Putamen (tissue), 1 donor: ENCODE measurements around the gene KNDC1.
"Not testable (repeated sequence)": the region's sequence is repeated elsewhere in the genome, so short reads cannot be mapped to it uniquely, and the experiment has no call there.

Experiments
- DNase-seq: peaks from one replicate; pipeline ENCODE4 v3.0.0-alpha.2; 2016; ENCODE audit warnings: low spot score

KNDC1 gene

DNA sequence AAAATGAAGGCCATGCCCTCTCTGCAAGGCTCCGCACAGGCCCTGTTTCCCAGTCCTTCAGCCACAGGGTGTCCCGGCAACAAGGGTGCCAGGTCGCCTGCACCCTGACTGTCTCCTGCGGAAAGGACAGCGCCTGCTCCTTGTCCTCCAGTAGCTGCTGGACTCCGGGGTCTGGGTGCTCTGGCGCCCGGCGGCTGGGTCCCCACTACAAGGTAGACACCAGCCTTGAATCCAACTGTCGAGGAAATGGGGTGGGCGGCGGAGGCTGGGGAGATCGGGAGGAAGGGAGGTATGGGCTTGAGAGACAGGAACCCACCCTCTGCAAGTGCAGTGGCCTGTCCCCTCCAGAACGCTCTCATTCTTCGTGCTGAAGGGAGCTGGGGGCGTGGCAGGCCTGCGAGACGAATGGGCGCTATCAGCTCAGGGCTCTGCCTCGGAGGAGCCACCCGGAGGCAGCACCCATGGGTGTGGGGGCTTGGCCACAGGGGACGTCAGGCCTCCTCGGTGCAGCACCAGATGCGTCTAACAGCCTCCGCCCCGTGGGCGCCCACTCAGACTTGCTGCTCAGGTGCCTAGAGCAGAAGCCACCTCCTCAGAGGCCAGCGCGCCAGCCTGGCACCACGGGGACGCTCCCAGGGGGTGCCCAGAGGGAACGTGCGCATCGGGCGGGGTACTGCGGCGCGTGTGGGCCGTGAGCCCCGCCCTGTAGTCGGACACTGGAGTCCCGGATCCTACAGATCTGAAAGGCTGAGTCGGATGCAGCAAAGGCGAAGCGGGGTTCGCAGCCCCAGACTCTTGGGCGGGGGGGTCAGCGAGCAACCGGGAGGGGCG is 101.1 kb downstream of the KNDC1 start:
- DNase-seq, result peak; percentile 41

DNA sequence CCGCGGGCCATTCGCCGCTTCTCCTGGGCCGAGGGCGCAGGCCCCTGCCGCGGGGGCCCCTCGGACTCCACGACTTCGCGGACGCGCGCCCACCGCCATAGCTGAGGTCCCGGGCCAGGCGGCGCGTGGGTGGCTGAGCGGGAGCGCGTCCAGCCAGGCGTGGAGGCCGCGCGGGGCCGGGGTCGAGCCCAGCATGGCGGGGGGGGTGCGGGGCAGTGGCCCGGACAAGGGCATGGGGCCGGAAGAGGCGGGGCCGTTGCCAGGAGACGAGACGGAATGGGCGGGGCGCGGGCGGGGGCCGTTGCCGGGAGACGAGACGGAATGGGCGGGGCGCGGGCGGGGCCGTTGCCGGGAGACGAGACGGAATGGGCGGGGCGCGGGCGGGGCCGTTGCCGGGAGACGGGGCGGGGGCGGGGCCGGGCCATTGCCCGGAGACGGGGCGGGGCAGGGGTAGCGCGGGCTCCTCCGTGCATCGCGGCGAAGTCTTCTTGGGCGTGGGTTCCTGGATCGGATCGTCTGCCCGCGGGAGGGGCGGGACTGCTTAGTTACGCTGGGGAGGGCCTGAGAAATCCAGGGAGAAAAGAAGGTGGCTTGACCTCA is 101.8 kb downstream of the KNDC1 start:
- DNase-seq, result peak; percentile 74

GRCh38 chr10:133262696-133263095 is 102.7 kb downstream of the KNDC1 start:
- no peak for DNase-seq

DNA sequence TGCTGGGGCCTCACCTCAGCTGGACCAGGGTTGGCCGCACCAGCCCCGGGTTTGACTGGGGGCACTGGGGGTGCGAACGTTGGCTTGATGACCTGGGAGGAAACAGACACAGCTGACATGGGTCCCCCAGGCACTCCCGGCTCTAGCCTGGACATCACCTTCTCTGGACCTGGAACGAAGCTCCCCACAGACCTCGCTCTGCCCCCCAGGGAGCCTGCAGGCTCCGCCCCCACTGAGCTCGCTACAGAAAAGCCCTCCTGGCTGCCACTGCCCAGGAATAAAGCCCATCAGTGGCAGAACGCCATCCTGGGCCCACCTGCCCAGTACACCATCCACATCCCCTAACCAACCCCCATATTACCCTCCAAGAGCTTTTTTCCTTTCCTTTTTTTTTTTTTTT is 103.7 kb downstream of the KNDC1 start:
- DNase-seq, result no peak

DNA sequence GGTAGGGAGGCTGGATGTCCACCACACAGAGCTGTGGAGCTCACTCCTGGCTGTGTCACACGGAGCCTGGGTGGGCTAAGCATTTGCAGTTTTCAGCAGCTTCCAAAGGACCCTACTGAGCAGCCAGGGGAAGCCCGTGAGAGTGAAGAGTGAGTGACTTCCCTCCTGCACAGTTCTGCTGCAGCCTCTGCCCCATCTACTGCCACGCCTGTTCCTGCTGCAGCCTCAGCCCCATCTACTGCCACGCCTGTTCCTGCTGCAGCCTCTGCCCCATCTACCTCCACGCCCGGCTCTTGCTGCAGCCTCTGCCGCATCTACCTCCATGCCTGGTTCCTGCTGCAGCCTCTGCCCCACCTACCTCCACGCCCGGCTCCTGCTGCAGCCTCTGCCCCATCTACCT is 104.4 kb downstream of the KNDC1 start:
- no peak for DNase-seq

GRCh38 chr10:133265052-133265451 is 105.0 kb downstream of the KNDC1 start:
- DNase-seq, result not testable (repeated sequence)

DNA sequence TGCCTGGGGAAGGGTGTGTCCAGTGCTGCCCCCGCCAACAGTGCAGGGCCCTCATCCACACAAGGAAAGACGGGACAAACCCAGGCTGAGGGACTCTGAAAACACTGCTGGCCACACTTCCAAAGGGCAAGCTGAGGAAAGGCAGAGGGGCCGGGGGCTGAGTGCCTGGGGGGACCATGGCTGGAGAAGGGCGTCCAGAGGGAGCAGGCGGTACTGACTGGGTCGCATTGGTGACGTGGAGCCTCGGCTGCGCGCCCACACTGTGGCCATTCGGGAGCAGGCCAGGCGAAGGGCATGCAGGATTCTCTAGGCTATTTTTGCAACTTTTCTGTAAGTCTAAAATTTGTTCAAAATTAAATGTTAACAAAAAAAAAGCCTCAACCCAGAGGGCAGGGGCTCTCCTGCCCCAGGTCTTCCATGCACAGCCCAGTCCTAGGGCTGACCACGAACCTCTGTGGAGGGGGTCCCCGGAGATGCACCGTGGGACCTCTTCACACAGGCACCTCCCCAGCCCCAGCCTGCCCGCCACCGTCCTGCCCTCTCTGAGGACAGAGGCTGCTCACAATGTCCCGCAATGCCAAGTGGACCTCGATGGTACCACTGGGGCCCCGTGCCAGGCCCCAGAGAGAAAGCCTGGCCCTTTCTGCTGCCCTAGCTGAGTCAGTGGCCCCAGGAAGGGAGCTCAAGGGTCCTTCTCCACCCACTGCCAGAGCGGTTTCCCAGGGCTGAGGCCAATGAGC is 106.2 kb downstream of the KNDC1 start:
- DNase-seq, result no peak

DNA sequence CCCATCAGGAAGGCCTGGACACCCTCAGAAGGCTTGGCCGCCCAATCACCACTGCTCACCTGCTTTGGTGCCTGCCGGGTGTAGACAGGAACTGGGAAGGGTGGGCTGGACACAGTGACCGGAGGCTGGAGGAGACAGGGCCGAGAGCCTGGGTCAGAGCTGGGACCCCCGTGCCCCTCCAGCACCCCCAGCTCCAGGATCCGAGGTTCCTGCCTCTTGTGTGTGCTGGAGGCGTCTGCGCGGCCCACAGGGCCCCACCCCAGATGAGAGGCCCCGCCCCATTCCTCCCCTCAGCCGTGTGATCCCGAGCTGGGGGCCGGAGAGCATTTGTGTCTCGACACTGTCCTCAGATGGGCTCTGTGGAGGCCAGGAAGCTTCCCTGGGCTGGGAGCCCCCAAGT is 107.3 kb downstream of the KNDC1 start:
- DNase-seq, result no peak

DNA sequence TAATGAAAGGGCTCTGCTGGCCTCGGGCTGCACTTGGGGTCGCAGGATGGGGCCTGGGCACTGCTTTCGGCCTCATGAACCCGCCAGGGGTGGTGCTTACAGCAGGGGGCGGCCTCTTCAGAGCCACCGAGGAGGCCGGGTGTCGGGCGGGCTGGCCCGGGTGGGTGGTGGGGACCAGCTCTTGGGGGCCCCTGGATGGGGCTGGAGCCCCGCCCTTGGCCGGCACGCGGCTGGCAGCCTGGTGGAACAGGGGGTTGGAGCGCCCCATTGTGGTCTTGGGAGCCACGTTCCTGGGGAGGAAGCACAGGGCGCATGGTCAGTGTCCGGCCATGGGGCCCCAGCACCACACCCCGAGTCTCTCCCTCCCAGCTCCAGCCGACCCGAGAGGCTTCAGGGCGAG is 107.8 kb downstream of the KNDC1 start:
- DNase-seq, result no peak

GRCh38 chr10:133268532-133268931 is 108.5 kb downstream of the KNDC1 start:
- DNase-seq, result no peak

GRCh38 chr10:133269367-133269766 is 109.3 kb downstream of the KNDC1 start:
- DNase-seq, result no peak

GRCh38 chr10:133270204-133270603 is 110.2 kb downstream of the KNDC1 start:
- DNase-seq, result no peak

GRCh38 chr10:133270773-133271297 is 110.8 kb downstream of the KNDC1 start:
- no peak for DNase-seq

- no peak for DNase-seq
Observed at GRCh38 chr10:133271521-133272300, 111.7 kb downstream of the KNDC1 start.

GRCh38 chr10:133272301-133272963 is 112.4 kb downstream of the KNDC1 start:
- no peak for DNase-seq

GRCh38 chr10:133272964-133273420 is 113.0 kb downstream of the KNDC1 start:
- DNase-seq, result no peak

GRCh38 chr10:133273534-133274143 is 113.6 kb downstream of the KNDC1 start:
- no peak for DNase-seq

DNA sequence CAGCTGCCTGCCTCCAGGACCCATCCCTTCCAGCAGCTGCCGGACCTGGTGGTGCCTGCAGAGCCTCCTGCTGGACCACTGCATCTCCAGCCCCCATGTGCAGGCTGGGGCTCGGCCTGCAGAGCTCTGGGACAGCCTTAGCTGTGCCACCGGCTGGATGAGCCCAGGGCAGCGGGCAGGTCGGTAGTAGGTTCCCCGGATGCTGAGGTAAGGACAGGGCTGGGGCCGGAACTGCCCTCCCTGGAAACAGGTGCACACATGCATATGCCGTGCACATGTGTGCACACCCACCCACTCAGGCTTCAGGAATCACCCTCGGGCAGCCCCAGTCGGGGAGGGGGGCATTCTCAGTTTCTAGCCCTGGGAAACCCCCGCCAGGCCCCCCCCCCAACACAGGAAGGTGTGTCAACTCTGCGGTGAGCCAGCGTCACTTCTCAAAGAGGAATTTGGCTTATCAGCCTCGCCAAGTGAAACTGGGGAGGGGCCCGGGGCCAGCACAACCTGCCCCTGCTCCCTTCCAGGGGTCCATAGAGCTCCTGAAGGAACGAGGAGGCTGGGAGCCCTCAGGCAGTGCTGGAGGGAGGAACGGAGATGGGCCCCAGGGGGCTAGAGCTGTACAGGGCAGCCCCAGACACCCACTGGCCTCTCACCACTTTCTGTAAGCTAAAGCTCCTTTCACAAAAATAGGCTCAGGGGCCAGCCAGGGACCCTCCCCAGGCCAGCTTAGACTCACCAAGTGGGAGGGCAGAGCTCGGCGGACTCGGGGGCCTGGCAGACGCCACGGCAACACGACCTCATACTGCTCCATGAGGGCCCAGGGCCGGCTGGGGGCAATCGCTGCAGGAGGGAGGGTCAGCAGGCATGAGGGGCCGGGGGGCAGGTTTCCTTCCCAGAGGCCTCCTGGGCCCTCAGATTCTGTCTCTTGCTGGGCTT is 115.0 kb downstream of the KNDC1 start:
- no peak for DNase-seq

DNA sequence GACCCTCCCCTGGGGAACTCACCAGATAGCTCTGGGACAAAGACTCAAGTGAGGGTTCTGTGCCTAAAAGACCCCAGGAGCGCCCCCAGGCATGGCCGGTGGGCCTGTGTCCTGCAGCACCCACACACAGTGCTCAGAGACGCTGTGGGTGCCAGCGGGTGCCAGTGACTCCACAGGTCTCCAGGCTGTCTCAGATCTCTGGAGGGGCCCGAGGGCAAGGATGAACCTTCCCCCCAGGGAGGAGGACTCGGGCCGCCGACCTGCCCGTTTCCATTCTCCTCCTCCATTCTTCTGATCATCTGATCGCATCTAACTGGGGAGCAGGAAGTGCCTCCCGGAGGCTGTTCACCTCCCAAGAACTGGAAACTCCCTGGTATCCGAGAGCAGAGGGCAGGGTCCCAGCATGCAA is 115.7 kb downstream of the KNDC1 start:
- no peak for DNase-seq
